DND-41 (cell line): Measurements from ENCODE around the gene NOTCH2.

Source experiments
- ATAC-seq: fragments of 200-7000 bp; cut with Tn5 transposase; 3 replicates; pipeline ENCODE4 v1.9.1; 2021; ENCODE audit warnings: low read depth; ENCODE audit not compliant: insufficient read depth
- DNase-seq: peaks from one replicate; pipeline ENCODE4 v3.0.0-alpha.2; 2020
- H2AFZ ChIP-seq: 2 replicates; pipeline ENCODE4 v1.6.0; 2012; ENCODE audit warnings: low read depth, low read length
- H3K27ac ChIP-seq: 2 replicates; pipeline ENCODE4 v1.5.1; 2012; ENCODE audit warnings: low read length, inconsistent platforms
- H3K27me3 ChIP-seq: fragments of 200-600 bp; sonication (generic); 2 replicates; pipeline ENCODE4 v1.6.0; 2012; ENCODE audit warnings: low read length, mild to moderate bottlenecking, inconsistent platforms; ENCODE audit not compliant: insufficient read depth, poor library complexity
- H3K36me3 ChIP-seq: 2 replicates; pipeline ENCODE4 v1.5.1; 2012; ENCODE audit warnings: low read length, inconsistent platforms; ENCODE audit not compliant: insufficient read depth
- H3K4me1 ChIP-seq: 2 replicates; pipeline ENCODE4 v1.5.1; 2012; ENCODE audit warnings: mild to moderate bottlenecking, low read length; ENCODE audit not compliant: insufficient read depth
- H3K4me2 ChIP-seq: 2 replicates; pipeline ENCODE4 v1.6.0; 2012; ENCODE audit warnings: mild to moderate bottlenecking, moderate library complexity, low read length, inconsistent platforms; ENCODE audit not compliant: insufficient read depth
- H3K4me3 ChIP-seq, 2 experiments: fragments of 200-600 bp in 1 of 2; shearing (Covaris generic) in 1 of 2; 2 replicates each; pipeline ENCODE4 v1.5.1; 2012 to 2016; ENCODE audit warnings: inconsistent platforms in 2 of 2, low read length in 2 of 2, mild to moderate bottlenecking in 2 of 2, low read depth in 1 of 2, moderate library complexity in 1 of 2
- H3K79me2 ChIP-seq: 2 replicates; pipeline ENCODE4 v1.6.0; 2012; ENCODE audit warnings: low read length, inconsistent platforms; ENCODE audit not compliant: insufficient read depth
- H3K9ac ChIP-seq: 2 replicates; pipeline ENCODE4 v1.6.0; 2012; ENCODE audit warnings: low read depth, mild to moderate bottlenecking, inconsistent platforms, low read length, moderate library complexity
- H3K9me3 ChIP-seq: 2 replicates; pipeline ENCODE4 v1.5.1; 2012; ENCODE audit warnings: low read length, moderate library complexity, mild to moderate bottlenecking, inconsistent platforms; ENCODE audit not compliant: insufficient read depth, severe bottlenecking
- H4K20me1 ChIP-seq: 2 replicates; pipeline ENCODE4 v1.6.0; 2012; ENCODE audit warnings: low read length; ENCODE audit not compliant: insufficient read depth
- CTCF ChIP-seq: IDR thresholded peaks from 2 replicates; pipeline ENCODE4 v1.5.1; 2012; ENCODE audit warnings: borderline replicate concordance, low read length, moderate library complexity, mild to moderate bottlenecking; ENCODE audit not compliant: poor library complexity, severe bottlenecking; ENCODE audit errors: extremely low read depth
- EZH2 ChIP-seq: IDR thresholded peaks from 3 replicates; pipeline ENCODE4 v1.6.1; 2012; ENCODE audit warnings: borderline replicate concordance, low read depth, mild to moderate bottlenecking, moderate library complexity, low read length, inconsistent platforms; ENCODE audit not compliant: severe bottlenecking

NOTCH2 gene

GRCh38 chr1:119975006-119975405, 94.5 kb downstream of the NOTCH2 start:
- no peak for DNase-seq
- no peak for ATAC-seq
- no peaks in the 10 kb centered on the region for H3K4me1 ChIP-seq
- H3K4me3 ChIP-seq: no peak overlapping the region
- no peaks in the 10 kb centered on the region for H3K27me3 ChIP-seq
- no peak overlapping the region for H2AFZ ChIP-seq
- H4K20me1 ChIP-seq: no peaks in the 10 kb centered on the region
- TF ChIP-seq CTCF (no peak), EZH2 (no peak)
- no peak overlapping the region for H3K9ac ChIP-seq
- no peak overlapping the region for H3K27ac ChIP-seq
- H3K9me3 ChIP-seq: no peaks in the 10 kb centered on the region
- H3K4me2 ChIP-seq: no peak overlapping the region
- no peaks in the 10 kb centered on the region for H3K79me2 ChIP-seq
- H3K36me3 ChIP-seq: peaks cover 23% of the 10 kb centered on the region

DNA sequence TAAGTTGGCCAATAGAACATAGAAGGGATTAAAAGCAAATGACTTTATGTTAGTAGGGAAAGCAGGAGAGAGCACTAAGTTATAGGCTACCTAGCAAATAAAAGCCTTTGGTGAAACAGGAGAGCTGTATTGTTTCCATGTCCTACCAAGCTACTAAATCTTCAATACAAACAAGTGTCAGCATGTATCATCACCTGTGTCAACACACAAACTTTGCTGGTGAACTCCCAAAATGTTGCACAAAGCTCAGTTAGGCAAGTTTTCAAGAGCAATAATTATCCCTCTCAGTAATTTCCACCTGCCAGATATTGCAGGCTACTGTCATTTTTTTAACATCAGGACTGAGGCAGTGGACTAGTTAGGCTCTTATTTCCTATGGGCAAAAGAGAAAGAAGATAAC, 95.4 kb downstream of the NOTCH2 start:
- Histone ChIP-seq H3K36me3 (peaks cover 28% of the 10 kb centered on the region), H3K9ac (no peak overlapping the region), H4K20me1 (no peaks in the 10 kb centered on the region), H3K4me2 (no peak overlapping the region), H3K4me1 (no peaks in the 10 kb centered on the region), H3K27me3 (no peaks in the 10 kb centered on the region), H3K4me3 (no peak overlapping the region), H3K79me2 (no peaks in the 10 kb centered on the region), H2AFZ (no peak overlapping the region), H3K9me3 (no peaks in the 10 kb centered on the region), H3K27ac (no peak overlapping the region)
- no peak for TF ChIP-seq CTCF
- DNase-seq (no peak), ATAC-seq (no peak)

DNA sequence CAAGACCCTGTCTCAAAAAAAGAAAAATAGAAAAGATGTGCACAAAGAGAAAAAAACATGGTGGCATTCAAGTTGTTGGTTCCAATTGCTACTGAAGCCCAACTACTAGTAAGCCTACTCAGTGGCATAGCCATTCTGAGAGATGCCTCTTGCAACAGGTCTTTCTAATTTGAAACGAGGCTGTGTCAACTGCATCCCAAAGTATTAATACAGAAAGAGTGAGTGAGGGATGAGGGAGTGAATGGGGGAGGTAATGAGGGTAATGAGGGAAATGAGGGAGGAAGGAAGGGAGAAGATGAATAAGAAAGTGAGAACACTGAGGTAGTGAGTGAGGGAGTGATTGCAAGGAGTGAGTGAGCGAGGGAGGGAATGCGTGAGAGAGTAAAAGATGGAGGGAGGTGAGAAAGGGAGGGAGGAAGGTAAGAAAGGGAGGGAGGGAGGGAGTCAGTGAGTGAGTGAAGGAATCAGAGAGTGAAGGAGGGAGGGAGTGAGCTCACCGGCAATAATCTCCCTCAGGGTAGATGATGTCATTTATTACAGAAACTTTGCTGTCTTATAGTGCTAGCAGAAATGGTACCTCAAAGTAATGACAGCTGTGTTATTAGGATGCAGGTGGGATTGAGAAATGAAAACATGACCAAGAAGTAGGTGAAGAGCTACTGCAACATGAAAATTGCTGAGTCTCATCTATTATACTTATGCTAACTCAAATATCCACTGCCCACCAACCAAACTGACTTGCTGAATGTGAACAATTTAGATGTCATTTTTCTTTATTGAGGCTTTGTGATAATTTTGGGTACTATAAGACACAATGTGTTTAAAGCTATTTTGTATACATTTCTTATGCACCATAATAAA, 97.5 kb downstream of the NOTCH2 start:
- Histone ChIP-seq H3K4me2 (no peak overlapping the region), H3K79me2 (no peaks in the 10 kb centered on the region), H3K4me1 (no peaks in the 10 kb centered on the region), H3K27ac (no peak overlapping the region), H2AFZ (no peak overlapping the region), H3K9ac (no peak overlapping the region), H3K36me3 (peaks cover 49% of the 10 kb centered on the region), H3K27me3 (no peaks in the 10 kb centered on the region), H3K4me3 (no peak overlapping the region), H4K20me1 (no peaks in the 10 kb centered on the region), H3K9me3 (no peaks in the 10 kb centered on the region)
- no peak for TF ChIP-seq CTCF
- no peak for TF ChIP-seq EZH2
- no peak for ATAC-seq
- DNase-seq: no peak
